ENCODE results near the gene ELF2.

GRCh38 chr4:139048026-139048425 lies 129.0 kb downstream of the ELF2 start:
- TF ChIP-seq POLR2AphosphoS5 (IDR thresholded peaks at IDR 0.05; ENCODE audit: low read depth, low read length) (no peak), CTCF (IDR thresholded peaks at IDR 0.05) (no peak), SIN3A (IDR thresholded peaks at IDR 0.05; ENCODE audit: borderline replicate concordance, insufficient read depth, low read depth, low read length) (no peak), TCF7L2 (IDR thresholded peaks at IDR 0.05; ENCODE audit: low read depth, low read length) (no peak)
- TF ChIP-seq, protein P1, sequence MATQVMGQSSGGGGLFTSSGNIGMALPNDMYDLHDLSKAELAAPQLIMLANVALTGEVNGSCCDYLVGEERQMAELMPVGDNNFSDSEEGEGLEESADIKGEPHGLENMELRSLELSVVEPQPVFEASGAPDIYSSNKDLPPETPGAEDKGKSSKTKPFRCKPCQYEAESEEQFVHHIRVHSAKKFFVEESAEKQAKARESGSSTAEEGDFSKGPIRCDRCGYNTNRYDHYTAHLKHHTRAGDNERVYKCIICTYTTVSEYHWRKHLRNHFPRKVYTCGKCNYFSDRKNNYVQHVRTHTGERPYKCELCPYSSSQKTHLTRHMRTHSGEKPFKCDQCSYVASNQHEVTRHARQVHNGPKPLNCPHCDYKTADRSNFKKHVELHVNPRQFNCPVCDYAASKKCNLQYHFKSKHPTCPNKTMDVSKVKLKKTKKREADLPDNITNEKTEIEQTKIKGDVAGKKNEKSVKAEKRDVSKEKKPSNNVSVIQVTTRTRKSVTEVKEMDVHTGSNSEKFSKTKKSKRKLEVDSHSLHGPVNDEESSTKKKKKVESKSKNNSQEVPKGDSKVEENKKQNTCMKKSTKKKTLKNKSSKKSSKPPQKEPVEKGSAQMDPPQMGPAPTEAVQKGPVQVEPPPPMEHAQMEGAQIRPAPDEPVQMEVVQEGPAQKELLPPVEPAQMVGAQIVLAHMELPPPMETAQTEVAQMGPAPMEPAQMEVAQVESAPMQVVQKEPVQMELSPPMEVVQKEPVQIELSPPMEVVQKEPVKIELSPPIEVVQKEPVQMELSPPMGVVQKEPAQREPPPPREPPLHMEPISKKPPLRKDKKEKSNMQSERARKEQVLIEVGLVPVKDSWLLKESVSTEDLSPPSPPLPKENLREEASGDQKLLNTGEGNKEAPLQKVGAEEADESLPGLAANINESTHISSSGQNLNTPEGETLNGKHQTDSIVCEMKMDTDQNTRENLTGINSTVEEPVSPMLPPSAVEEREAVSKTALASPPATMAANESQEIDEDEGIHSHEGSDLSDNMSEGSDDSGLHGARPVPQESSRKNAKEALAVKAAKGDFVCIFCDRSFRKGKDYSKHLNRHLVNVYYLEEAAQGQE (IDR thresholded peaks at IDR 0.05; ENCODE audit: insufficient read depth in 1 of 2, low read depth in 2 of 2, low read length in 1 of 2): no peak

Measured in Panc1 (cell line).